ENCODE measurements around the gene ZNF615.

DNA sequence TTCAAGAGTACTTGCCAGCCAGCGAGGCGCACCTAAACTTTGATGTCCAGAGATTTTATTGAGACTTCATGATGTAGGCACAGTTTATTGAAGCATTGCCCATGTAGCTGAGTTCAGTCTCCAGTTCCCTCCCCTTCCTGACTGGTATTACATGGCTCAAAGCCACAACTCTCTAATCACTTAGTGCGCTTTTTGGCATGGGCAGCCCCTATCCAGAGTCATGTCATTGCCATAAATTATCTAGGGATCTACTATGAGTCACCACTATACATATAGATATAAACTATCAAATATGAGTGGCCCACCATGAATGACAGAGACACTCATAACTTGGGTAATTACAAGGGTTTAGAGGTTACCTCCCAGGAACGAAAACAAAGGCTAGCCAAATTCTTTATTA is 12.5 kb upstream of the ZNF615 start:
- TF ChIP-seq, protein P1, sequence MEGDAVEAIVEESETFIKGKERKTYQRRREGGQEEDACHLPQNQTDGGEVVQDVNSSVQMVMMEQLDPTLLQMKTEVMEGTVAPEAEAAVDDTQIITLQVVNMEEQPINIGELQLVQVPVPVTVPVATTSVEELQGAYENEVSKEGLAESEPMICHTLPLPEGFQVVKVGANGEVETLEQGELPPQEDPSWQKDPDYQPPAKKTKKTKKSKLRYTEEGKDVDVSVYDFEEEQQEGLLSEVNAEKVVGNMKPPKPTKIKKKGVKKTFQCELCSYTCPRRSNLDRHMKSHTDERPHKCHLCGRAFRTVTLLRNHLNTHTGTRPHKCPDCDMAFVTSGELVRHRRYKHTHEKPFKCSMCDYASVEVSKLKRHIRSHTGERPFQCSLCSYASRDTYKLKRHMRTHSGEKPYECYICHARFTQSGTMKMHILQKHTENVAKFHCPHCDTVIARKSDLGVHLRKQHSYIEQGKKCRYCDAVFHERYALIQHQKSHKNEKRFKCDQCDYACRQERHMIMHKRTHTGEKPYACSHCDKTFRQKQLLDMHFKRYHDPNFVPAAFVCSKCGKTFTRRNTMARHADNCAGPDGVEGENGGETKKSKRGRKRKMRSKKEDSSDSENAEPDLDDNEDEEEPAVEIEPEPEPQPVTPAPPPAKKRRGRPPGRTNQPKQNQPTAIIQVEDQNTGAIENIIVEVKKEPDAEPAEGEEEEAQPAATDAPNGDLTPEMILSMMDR (IDR thresholded peaks at IDR 0.05): no peak
- TF ChIP-seq POLR2A (IDR thresholded peaks at IDR 0.05): no peak

Data from testis (tissue), 2 donors.